Osteocyte (in vitro differentiated cells): Measurements from ENCODE around the gene LRRC74B. TPM values are rescaled to one million over a fixed set of nuclear protein-coding genes. Genes with fewer than 3 reads are reported as not detected.

Source experiments
- DNase-seq: peaks from one replicate; pipeline ENCODE4 v3.0.0; 2021; ENCODE audit warnings: mixed read lengths; ENCODE audit not compliant: unreplicated experiment; ENCODE audit errors: extremely low spot score
- H3K27ac Mint-ChIP-seq: one replicate; pipeline ENCODE4 v1.8.0; 2021; ENCODE audit warnings: mild to moderate bottlenecking, mixed read lengths; ENCODE audit not compliant: unreplicated experiment
- H3K27me3 Mint-ChIP-seq: one replicate; pipeline ENCODE4 v1.8.0; 2021; ENCODE audit warnings: mixed read lengths; ENCODE audit not compliant: unreplicated experiment
- H3K36me3 Mint-ChIP-seq: one replicate; pipeline ENCODE4 v1.8.0; 2021; ENCODE audit warnings: mixed read lengths; ENCODE audit not compliant: unreplicated experiment
- H3K4me1 Mint-ChIP-seq: one replicate; pipeline ENCODE4 v1.8.0; 2021; ENCODE audit warnings: mixed read lengths; ENCODE audit not compliant: unreplicated experiment
- H3K4me3 Mint-ChIP-seq: one replicate; pipeline ENCODE4 v1.8.0; 2021; ENCODE audit warnings: mild to moderate bottlenecking, moderate library complexity, mixed read lengths; ENCODE audit not compliant: unreplicated experiment
- H3K9me3 Mint-ChIP-seq: one replicate; pipeline ENCODE4 v1.8.0; 2021; ENCODE audit warnings: mixed read lengths; ENCODE audit not compliant: unreplicated experiment
- CTCF ChIP-seq: fragments of 200-600 bp; sonication (generic); IDR thresholded peaks from 2 replicates; pipeline ENCODE4 v1.5.0; 2021; ENCODE audit warnings: antibody characterized with exemption, mild to moderate bottlenecking, moderate library complexity
- long read RNA-seq: library from polyadenylated mRNA; unstranded; transcript quantifications from one replicate; pipeline ENCODE4 v2.0.0, GENCODE V29; 2021
- total RNA-seq: library from RNA; stranded (reverse); gene quantifications from 2 replicates; pipeline ENCODE4 v1.2.1, GENCODE V29; 2021

Gene LRRC74B
- not detected in 2 replicates for total RNA-seq
- long read RNA-seq: 0 reads

GRCh38 chr22:21045585-21046294, at the start of gene LRRC74B:
TSS of gene LRRC74B (plus strand) at chr22:21045946. CDS start at chr22:21045987, 41 bp downstream.
- DNase-seq: peak; percentile 98
- H3K36me3 Mint-ChIP-seq: no peaks in the 10 kb centered on the region
- peak within 1 kb of the TSS; percentile 94 for H3K4me3 Mint-ChIP-seq
- H3K27me3 Mint-ChIP-seq: no peaks in the 10 kb centered on the region
- peaks cover 43% of the 10 kb centered on the region for H3K4me1 Mint-ChIP-seq
- H3K27ac Mint-ChIP-seq: peak within 1 kb of the TSS; percentile 100
- no peak for TF ChIP-seq CTCF
- H3K9me3 Mint-ChIP-seq: no peaks in the 10 kb centered on the region

GRCh38 chr22:20996031-20996410, 49.7 kb upstream of the LRRC74B start:
- Mint-ChIP-seq H3K9me3 (no peaks in the 10 kb centered on the region), H3K4me3 (no peak overlapping the region), H3K27me3 (no peaks in the 10 kb centered on the region), H3K36me3 (peaks cover 11% of the 10 kb centered on the region), H3K4me1 (peaks cover 7% of the 10 kb centered on the region), H3K27ac (no peak overlapping the region)
- DNase-seq: no peak
- TF ChIP-seq CTCF: no peak

- Mint-ChIP-seq H3K27ac (no peak overlapping the region), H3K9me3 (no peaks in the 10 kb centered on the region), H3K27me3 (no peaks in the 10 kb centered on the region), H3K4me3 (no peak overlapping the region), H3K4me1 (peaks cover 12% of the 10 kb centered on the region), H3K36me3 (peaks cover 11% of the 10 kb centered on the region)
- DNase-seq: no peak
- no peak for TF ChIP-seq CTCF
These were observed 48.9 kb upstream of the LRRC74B start for GRCh38 chr22:20996598-20997535.

GRCh38 chr22:20997536-20998257, 48.0 kb upstream of the LRRC74B start:
- Mint-ChIP-seq H3K27me3 (no peaks in the 10 kb centered on the region), H3K4me1 (peaks cover 17% of the 10 kb centered on the region), H3K9me3 (no peaks in the 10 kb centered on the region), H3K27ac (no peak overlapping the region), H3K4me3 (no peak overlapping the region), H3K36me3 (peaks cover 8% of the 10 kb centered on the region)
- no peak for TF ChIP-seq CTCF
- no peak for DNase-seq
